ENCODE data around the gene GABRB1. TPM values are rescaled to one million over a fixed set of nuclear protein-coding genes. Genes with fewer than 3 reads are reported as not detected.

Gene GABRB1
- total and polyA plus RNA-seq, 2 donors (not counting 3 experiments of a cell fraction or from before 2014, with no cell fraction given) = not detected

DNA sequence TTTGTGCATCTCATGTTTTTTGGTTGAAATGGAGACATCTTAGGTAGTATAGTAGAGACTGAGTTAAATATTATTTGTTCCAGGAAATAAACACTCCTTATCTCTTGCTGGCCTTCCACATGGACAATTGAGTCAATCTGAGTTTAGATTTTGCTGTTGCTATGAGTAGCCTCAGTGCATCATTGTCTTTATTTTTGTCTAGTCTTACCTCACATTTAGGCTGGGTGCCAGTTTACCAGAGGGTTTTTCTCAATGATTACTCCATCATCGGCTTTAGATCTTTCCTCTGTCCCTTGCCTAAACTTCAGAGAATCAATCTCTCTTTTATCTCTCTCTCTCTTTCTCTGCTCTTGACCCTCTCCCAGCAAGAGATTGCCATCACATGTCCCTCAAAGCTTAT lies 73.6 kb downstream of the GABRB1 start:
- no peaks in the 10 kb centered on the region for H3K4me1 ChIP-seq (ENCODE audit: control insufficient read depth, extremely low read depth, insufficient read depth, low read length)
- no peak overlapping the region for H2AFZ ChIP-seq (ENCODE audit: low read depth, low read length)
- POLR2A ChIA-PET = no interaction called here
- H3K9me1 ChIP-seq (replicated peaks; ENCODE audit: control insufficient read depth, extremely low read depth, insufficient read depth, low read length) = no peaks in the 10 kb centered on the region
- no peaks in the 10 kb centered on the region for H3K9me3 ChIP-seq (replicated peaks; ENCODE audit: control insufficient read depth, insufficient read depth, low read length)
- dilution Hi-C loops (cut with MboI; ENCODE audit: extremely low pct_ligation_motif_present, low sequenced_read_pairs) = no loop called here
- no peak overlapping the region for H3K4me3 ChIP-seq (replicated peaks in 1 of 3; ENCODE audit: insufficient read depth in 1 of 3, low read depth in 1 of 3, low read length in 3 of 3)
- H3K4me2 ChIP-seq (ENCODE audit: insufficient read depth, low read length) = no peak overlapping the region
- TF ChIP-seq POLR2A (IDR thresholded peaks at IDR 0.05; ENCODE audit: low read depth, low read length) (no peak), EZH2 (IDR thresholded peaks at IDR 0.05; ENCODE audit: borderline replicate concordance, low read depth, low read length, severe bottlenecking) (no peak), FOS (IDR thresholded peaks at IDR 0.05; ENCODE audit: borderline replicate concordance, insufficient read depth, low read length) (no peak), GATA2 (IDR thresholded peaks at IDR 0.05; ENCODE audit: insufficient read depth, insufficient read length, low read depth, low read length) (no peak), JUN (IDR thresholded peaks at IDR 0.05; ENCODE audit: borderline replicate concordance, insufficient read depth, insufficient read length, low read depth) (no peak), MYC (IDR thresholded peaks at IDR 0.05; ENCODE audit: low read depth, low read length) (no peak), POLR2AphosphoS5 (IDR thresholded peaks at IDR 0.05; ENCODE audit: insufficient read depth, low read depth, low read length) (no peak)
- TF ChIP-seq, protein P1, sequence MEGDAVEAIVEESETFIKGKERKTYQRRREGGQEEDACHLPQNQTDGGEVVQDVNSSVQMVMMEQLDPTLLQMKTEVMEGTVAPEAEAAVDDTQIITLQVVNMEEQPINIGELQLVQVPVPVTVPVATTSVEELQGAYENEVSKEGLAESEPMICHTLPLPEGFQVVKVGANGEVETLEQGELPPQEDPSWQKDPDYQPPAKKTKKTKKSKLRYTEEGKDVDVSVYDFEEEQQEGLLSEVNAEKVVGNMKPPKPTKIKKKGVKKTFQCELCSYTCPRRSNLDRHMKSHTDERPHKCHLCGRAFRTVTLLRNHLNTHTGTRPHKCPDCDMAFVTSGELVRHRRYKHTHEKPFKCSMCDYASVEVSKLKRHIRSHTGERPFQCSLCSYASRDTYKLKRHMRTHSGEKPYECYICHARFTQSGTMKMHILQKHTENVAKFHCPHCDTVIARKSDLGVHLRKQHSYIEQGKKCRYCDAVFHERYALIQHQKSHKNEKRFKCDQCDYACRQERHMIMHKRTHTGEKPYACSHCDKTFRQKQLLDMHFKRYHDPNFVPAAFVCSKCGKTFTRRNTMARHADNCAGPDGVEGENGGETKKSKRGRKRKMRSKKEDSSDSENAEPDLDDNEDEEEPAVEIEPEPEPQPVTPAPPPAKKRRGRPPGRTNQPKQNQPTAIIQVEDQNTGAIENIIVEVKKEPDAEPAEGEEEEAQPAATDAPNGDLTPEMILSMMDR (IDR thresholded peaks at IDR 0.05; ENCODE audit: extremely low read depth in 1 of 2, insufficient read depth in 1 of 2, low read depth in 1 of 2, low read length in 2 of 2) = no peak
- TF ChIP-seq, protein P2, sequence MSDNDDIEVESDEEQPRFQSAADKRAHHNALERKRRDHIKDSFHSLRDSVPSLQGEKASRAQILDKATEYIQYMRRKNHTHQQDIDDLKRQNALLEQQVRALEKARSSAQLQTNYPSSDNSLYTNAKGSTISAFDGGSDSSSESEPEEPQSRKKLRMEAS (IDR thresholded peaks at IDR 0.05; ENCODE audit: insufficient read depth, insufficient read length) = no peak
- H3K27ac ChIP-seq (ENCODE audit: insufficient read depth, low read depth, low read length) = no peak overlapping the region
- intact Hi-C loops (cut with micrococcal nuclease) = no loop called here
- H3K9ac ChIP-seq (replicated peaks; ENCODE audit: extremely low read depth, insufficient read depth, low read length) = no peak overlapping the region
- no peaks in the 10 kb centered on the region for H4K20me1 ChIP-seq (replicated peaks; ENCODE audit: control insufficient read depth, extremely low read depth, insufficient read depth, low read length)
- BruUV-seq (replicated peaks) = no TSS peak
- no peaks in the 10 kb centered on the region for H3K36me3 ChIP-seq (ENCODE audit: control insufficient read depth in 2 of 2, extremely low read depth in 1 of 2, insufficient read depth in 2 of 2, low read length in 2 of 2)
- peaks cover 0 to 8% of the 10 kb centered on the region in 2 experiments for H3K27me3 ChIP-seq (ENCODE audit: control insufficient read depth in 2 of 2, insufficient read depth in 2 of 2, low read length in 2 of 2)
- no peak for FAIRE-seq
- no peaks in the 10 kb centered on the region for H3K79me2 ChIP-seq (ENCODE audit: control insufficient read depth, insufficient read depth, low read length)
- no peak for DNase-seq (ENCODE audit: low read depth, low spot score)
- CTCF ChIA-PET = interaction anchor here (2.5 kb wide), 1 partner anchor 17 kb away, joined by 9 read pairs; no protein-coding TSS in a partner anchor

Data from endothelial cell of umbilical vein (primary cell).